Stimulated activated CD8-positive, alpha-beta memory T cell treated with anti-CD3 and anti-CD28 coated beads, Interleukin-2, amount 100 ng/mL, for 1 hour (primary cell): ENCODE results near the gene SIRT5.

Experiments
- DNase-seq, 2 donors: peaks; one replicate each; pipeline ENCODE4 v3.0.0-alpha.2; 2020; ENCODE audit warnings: low read depth in 2 of 2

Gene SIRT5

GRCh38 chr6:13574571-13575376 is at the start of gene SIRT5:
Gene SIRT5, plus strand, starts transcription at chr6:13574601. Its CDS starts 9,510 bp downstream, at chr6:13584111.
- peak; percentile 36 to 49 for DNase-seq

- DNase-seq = no peak
These were observed 49.4 kb upstream of the SIRT5 start for GRCh38 chr6:13524801-13525508.

- no peak for DNase-seq
These were observed 48.1 kb upstream of the SIRT5 start for GRCh38 chr6:13526357-13526726.

GRCh38 chr6:13526727-13527670 is 47.4 kb upstream of the SIRT5 start:
- peak in 1 of 2 donors; percentile 2 for DNase-seq

GRCh38 chr6:13527671-13528056 is 46.7 kb upstream of the SIRT5 start:
- DNase-seq = no peak

- no peak for DNase-seq
These were observed 46.2 kb upstream of the SIRT5 start for GRCh38 chr6:13528232-13528631.

GRCh38 chr6:13528777-13529343 is 45.5 kb upstream of the SIRT5 start:
- no peak for DNase-seq

- DNase-seq = no peak
These were observed 42.4 kb upstream of the SIRT5 start for GRCh38 chr6:13531956-13532355.

GRCh38 chr6:13534536-13534935 is 39.9 kb upstream of the SIRT5 start:
- DNase-seq = no peak

GRCh38 chr6:13535306-13535705 is 39.1 kb upstream of the SIRT5 start:
- no peak for DNase-seq

- DNase-seq = no peak
These were observed 37.4 kb upstream of the SIRT5 start for GRCh38 chr6:13536796-13537526.

- DNase-seq = no peak
These were observed 36.9 kb upstream of the SIRT5 start for GRCh38 chr6:13537527-13537897.

GRCh38 chr6:13538084-13538483 is 36.3 kb upstream of the SIRT5 start:
- DNase-seq = no peak

- no peak for DNase-seq
These were observed 35.8 kb upstream of the SIRT5 start for GRCh38 chr6:13538600-13538999.

GRCh38 chr6:13539572-13539971 is 34.8 kb upstream of the SIRT5 start:
- DNase-seq = no peak

GRCh38 chr6:13541496-13541895 is 32.9 kb upstream of the SIRT5 start:
- no peak for DNase-seq

- DNase-seq = no peak
These were observed 29.8 kb upstream of the SIRT5 start for GRCh38 chr6:13544454-13545186.

GRCh38 chr6:13545885-13546284 is 28.5 kb upstream of the SIRT5 start:
- DNase-seq = no peak

- no peak for DNase-seq
These were observed 25.7 kb upstream of the SIRT5 start for GRCh38 chr6:13548500-13549210.

GRCh38 chr6:13550656-13551055 is 23.7 kb upstream of the SIRT5 start:
- DNase-seq = no peak
